HL-60 (cell line): ENCODE results near the gene ZNF180.

ENCODE experiments used
- DNase-seq, 2 experiments: peaks; one replicate each; pipeline ENCODE4 v3.0.0-alpha.2; 2010 to 2020; ENCODE audit warnings: low read depth in 1 of 2, low spot score in 1 of 2
- H3K27ac ChIP-seq: fragments of 250-450 bp; sonication (Bioruptor Pico); replicated peaks from 2 replicates; pipeline ENCODE4 v1.5.1; 2020; ENCODE audit warnings: mild to moderate bottlenecking, moderate library complexity
- H3K27me3 ChIP-seq: fragments of 250-450 bp; sonication (Bioruptor Pico); 2 replicates; pipeline ENCODE4 v1.5.1; 2021; ENCODE audit warnings: mild to moderate bottlenecking, moderate library complexity; ENCODE audit not compliant: insufficient read depth, poor library complexity, severe bottlenecking
- H3K4me3 ChIP-seq: replicated peaks from 2 replicates; pipeline ENCODE4 v1.5.1; 2011; ENCODE audit warnings: mild to moderate bottlenecking, control low read depth, low read length; ENCODE audit not compliant: insufficient read depth
- CTCF ChIP-seq: IDR thresholded peaks from one replicate; pipeline ENCODE4 v1.5.1; 2011; ENCODE audit warnings: low read length, control low read depth, inconsistent platforms; ENCODE audit not compliant: insufficient read depth
- GABPA ChIP-seq: IDR thresholded peaks from 2 replicates; pipeline ENCODE4 v1.6.1; 2012; ENCODE audit warnings: low read depth
- POLR2AphosphoS5 ChIP-seq: IDR thresholded peaks from 2 replicates; pipeline ENCODE4 v1.6.1; 2012; ENCODE audit warnings: low read depth
- REST ChIP-seq: IDR thresholded peaks from 2 replicates; pipeline ENCODE4 v1.6.1; 2012; ENCODE audit warnings: low read depth; ENCODE audit not compliant: insufficient replicate concordance
- SPI1 ChIP-seq: IDR thresholded peaks from 2 replicates; pipeline ENCODE4 v1.6.1; 2012; ENCODE audit warnings: low read depth, mild to moderate bottlenecking, borderline replicate concordance

ZNF180 gene

GRCh38 chr19:44517146-44517545 lies 16.8 kb upstream of the ZNF180 start:
- no peak for TF ChIP-seq GABPA
- TF ChIP-seq POLR2AphosphoS5, result no peak
- no peak for TF ChIP-seq SPI1
- no peak for TF ChIP-seq CTCF
- TF ChIP-seq REST, result no peak
- no peak for DNase-seq
- Histone ChIP-seq H3K27me3 (no peaks in the 10 kb centered on the region), H3K27ac (no peak overlapping the region), H3K4me3 (no peak overlapping the region)

- Histone ChIP-seq H3K27ac (no peak overlapping the region), H3K4me3 (no peak overlapping the region), H3K27me3 (no peaks in the 10 kb centered on the region)
- TF ChIP-seq CTCF (no peak), SPI1 (no peak), REST (no peak), GABPA (no peak)
- DNase-seq, result no peak
These were observed 15.6 kb upstream of the ZNF180 start for GRCh38 chr19:44515907-44516306.

GRCh38 chr19:44515031-44515430 lies 14.7 kb upstream of the ZNF180 start:
- DNase-seq, result no peak
- H3K4me3 ChIP-seq, result no peak overlapping the region
- H3K27ac ChIP-seq, result no peak overlapping the region
- no peaks in the 10 kb centered on the region for H3K27me3 ChIP-seq
- TF ChIP-seq SPI1 (no peak), REST (no peak), GABPA (no peak), POLR2AphosphoS5 (no peak), CTCF (no peak)
